ENCODE results near the gene HGFAC.

Gene HGFAC

GRCh38 chr4:3441501-3442459 lies at the start of gene HGFAC:
Gene HGFAC (plus strand): TSS chr4:3441968. CDS start chr4:3442002, 34 bp downstream.
- no peak for DNase-seq (ENCODE audit: low spot score)

DNA sequence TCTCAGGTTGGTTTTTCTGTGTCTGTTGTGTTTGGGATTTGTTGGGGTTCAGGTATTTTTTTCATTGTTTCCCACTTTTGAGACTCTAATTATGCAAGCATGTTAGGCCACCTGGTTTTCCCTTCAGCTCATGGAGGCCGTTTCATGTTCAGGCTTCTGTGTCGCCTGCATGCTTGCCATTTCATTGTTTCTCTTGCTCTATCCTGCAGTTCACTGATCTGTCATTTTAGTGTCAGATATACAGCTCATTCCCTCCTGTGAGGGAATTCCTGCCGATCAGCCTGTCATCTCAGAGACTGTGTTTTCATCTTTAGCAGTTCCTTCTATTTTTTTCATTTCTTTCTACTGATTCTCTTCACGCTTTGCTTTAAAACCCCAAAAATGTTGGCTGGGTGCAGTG lies 49.4 kb upstream of the HGFAC start:
- DNase-seq (ENCODE audit: low spot score) = no peak

DNA sequence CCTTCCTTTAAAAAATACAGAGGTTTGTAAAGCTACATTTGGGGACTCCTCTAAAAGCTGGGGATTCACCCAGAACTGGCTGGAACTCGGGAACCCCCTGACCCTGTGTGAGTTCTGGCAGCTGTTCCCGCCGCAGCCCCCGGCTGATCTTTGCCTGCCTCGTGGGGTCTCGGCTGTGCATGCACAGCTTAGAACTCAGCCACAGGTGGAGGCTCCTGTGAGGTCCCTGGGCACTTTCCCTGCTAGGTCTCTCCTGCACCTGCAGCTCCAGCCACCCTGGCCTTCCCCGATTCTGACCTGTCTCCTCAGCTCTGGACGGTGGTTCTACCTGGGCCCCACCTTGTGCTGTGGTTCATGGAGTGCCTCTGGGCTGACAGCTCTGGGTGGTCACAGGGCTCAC lies 48.6 kb upstream of the HGFAC start:
- DNase-seq (ENCODE audit: low spot score) = no peak

- no peak for DNase-seq (ENCODE audit: low spot score)
Observed at GRCh38 chr4:3396600-3396999, 45.2 kb upstream of the HGFAC start.

DNA sequence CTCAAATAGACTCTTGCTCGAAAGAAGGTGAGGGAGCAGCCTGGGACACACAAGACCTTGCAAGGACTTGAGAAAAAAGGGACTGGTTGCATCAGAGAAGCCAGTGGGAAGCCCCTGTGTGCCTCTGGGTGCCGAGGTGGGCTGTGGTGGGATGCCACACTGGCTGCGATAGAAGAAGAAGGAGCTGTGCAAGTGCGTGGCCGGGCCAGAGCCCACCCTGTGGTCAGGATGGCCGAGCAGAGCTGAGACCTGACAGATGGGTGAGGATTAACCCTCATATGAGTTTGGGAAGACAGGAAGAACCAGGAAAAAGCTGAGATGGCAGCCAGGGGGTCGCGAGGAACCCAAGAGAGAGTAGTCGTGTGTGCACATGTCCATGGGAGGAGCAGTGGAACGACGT lies 44.6 kb upstream of the HGFAC start:
- no peak for DNase-seq (ENCODE audit: low spot score)

DNA sequence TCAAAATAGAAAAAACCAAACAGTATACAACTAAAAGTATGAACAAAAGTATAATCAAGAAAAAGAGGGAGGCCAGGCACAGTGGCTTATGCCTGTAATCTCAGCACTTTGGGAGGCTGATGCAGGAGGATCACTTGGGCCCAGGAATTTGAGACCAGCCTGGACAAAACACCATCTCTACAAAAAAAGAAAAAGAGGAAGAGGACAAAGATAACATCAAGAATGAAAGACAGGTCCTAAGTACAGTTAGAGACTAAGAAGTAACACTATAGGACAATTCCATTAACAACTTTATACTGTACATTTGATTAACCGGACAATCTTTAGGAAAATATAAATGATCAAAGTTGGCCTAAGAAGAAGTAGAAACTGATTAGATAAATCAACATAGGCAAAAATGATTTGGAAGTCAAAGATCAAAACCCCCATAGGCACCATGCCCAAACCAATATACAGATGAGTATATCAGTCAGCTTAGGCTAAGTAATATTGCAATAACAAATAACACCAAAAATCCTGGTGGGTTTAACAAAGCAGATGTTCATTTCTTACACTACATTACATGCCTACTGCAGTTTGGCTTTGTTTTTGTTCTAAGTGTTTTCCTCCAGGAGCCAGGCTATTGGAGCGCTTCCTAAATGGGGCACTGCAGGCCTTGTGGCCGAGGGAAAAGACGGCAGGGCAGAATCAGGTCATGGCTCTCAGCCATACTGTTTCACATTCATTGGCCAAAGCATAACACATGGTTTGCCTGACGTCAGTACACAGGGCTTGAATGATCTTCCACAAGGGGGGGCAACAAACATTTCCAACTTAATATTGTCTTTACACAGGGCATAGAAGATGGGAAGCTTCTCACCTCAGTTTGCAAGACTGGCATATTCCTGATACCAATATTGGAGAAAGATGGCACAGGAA lies 42.2 kb upstream of the HGFAC start:
- no peak for DNase-seq (ENCODE audit: low spot score)

DNA sequence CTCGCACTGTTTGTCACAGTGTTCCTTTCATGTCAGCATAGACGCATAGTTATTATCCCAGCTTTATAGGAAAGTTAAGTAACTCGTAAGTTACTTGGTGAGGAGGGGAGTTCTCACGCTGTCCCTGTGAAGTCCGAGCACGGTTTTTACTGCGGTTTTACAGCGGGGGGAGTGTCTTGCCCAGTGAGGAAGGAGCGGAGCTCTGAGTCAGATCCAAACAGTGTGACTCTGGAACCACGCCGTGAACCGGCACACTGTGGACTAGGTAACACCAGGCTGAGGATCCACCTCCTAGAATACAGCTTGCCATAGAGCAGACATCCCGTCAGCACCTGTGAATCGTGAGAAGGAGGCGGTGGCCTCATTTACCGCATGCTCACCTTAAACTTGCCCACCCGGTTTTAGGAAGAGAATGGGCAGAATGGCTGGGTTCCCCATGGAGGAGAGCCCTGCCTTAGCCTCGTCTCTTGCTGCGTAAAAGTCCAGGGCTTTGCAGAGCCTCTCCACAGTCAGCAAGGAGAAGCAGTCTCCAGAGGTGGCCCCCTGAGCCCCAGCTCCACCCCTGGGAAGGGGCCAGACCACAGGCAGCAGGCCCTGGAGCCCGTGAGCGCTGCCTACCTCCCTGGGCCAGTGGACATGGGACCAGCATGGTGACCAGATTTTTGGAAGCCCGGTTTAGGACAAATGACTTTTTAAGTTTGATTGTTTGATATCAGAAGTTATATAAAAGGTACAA lies 40.2 kb upstream of the HGFAC start:
- no peak for DNase-seq (ENCODE audit: low spot score)

DNA sequence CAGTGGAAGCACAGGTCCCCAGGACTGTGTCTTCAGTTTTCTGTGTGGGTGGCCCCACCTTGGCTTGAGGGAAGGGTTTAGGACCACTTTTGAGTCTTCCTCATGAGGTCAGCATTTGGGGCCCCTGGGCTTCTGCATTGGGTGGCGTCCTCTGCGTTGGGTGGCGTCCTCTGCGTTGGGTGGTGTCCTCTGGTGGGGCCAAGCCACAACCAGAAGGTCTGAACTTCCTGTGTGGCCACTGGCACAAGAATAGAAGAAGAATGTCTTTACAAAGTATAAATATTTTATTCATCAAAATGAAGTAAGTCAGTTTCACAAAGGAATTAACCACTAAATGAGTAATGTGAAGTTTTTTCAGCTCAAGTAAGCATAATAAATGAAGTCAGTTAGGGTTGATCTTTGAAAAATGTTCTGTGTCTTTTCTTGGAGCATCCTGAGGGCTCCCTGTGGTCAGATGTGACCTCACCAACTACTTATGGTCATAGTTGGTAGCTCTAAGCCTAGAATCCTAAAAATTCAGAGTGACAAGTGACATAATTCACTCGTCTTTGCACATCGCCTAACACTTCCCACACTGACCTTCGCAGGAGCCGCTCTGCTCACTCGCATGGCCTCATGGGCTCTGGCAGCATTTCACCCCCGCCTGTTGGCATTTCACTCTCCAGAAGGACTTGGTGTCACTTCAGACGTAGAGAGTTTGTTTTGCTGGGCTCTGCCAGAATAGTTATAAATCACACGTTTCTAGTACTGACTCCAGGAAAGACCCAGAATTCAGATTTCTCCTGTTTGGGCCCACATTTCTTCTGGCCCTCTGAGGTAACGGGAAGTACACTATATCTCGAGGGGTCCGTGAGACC lies 39.0 kb upstream of the HGFAC start:
- no peak for DNase-seq (ENCODE audit: low spot score)

GRCh38 chr4:3403348-3403906 lies 38.3 kb upstream of the HGFAC start:
- no peak for DNase-seq (ENCODE audit: low spot score)

DNA sequence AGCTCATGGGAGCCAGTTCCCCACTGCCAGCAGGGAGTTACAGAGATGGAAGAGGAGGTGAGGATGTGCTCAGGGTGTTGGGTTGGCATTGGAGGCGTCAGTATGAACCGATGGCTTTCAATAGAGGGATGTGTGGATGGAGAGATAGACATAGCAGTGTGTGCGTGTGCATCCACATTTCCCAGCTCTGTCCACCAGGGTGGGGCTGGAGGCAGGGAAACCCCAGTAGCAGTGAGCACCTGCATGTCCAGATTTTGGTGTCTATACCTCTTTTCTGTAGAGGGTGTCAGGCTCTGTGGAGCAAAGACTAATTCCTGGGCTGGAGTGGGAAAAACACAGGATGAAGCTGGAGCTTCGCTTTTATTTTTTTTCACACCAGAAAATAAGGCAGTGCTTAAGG lies 37.2 kb upstream of the HGFAC start:
- no peak for DNase-seq (ENCODE audit: low spot score)

- no peak for DNase-seq (ENCODE audit: low spot score)
Observed at GRCh38 chr4:3405176-3405575, 36.6 kb upstream of the HGFAC start.

DNA sequence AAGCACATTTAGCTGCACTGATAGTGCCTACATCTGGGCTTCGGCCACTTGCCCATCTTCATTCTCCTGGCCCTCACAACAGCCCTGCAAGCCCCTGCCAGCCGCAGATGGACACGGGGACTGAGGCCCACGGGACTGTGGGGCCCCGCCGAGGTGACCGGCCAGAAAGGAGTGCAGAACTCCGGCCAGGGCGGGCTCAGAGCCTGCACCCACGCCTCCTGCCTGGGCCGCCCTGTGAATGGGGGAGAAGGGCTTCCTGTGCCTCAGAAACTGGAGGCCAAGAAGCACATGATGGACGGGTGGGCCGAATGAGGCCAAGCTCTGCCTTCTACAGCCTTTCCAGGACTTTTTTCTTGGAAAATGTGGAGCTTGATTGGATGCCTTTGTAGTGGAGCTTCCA lies 35.7 kb upstream of the HGFAC start:
- no peak for DNase-seq (ENCODE audit: low spot score)

- DNase-seq (ENCODE audit: low spot score) = no peak
Observed at GRCh38 chr4:3406431-3406830, 35.3 kb upstream of the HGFAC start.

GRCh38 chr4:3407171-3407771 lies 34.5 kb upstream of the HGFAC start:
- DNase-seq (ENCODE audit: low spot score) = no peak

- no peak for DNase-seq (ENCODE audit: low spot score)
Observed at GRCh38 chr4:3407930-3408792, 33.6 kb upstream of the HGFAC start.

DNA sequence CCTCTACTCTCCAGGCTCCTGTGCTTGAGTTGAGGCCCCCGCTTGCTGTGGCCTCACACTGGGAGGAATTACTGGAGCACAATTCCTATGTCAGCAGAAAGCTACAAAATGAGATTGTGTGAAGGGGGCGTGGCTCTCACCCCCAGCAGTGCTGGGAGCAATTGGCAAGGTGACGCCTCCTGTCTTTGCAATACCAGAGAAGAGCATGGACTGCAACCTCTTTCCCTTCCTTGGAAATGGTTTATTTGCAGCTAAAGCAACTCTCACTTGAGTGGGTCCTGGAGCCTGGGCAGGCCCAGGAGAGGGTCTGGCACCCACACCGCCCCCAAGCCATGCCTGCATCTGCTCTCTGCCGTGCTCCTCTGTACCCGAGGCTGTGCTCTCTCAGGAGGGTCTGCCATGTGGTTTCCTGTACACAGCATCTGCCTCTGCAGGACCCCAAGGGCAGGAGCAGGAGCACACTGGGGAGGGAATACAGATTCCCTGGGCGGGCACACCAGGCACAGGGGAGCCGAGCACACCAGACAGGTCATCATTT lies 32.9 kb upstream of the HGFAC start:
- no peak for DNase-seq (ENCODE audit: low spot score)

- no peak for DNase-seq (ENCODE audit: low spot score)
Observed at GRCh38 chr4:3409571-3410091, 32.1 kb upstream of the HGFAC start.

- no peak for DNase-seq (ENCODE audit: low spot score)
Observed at GRCh38 chr4:3410401-3411135, 31.2 kb upstream of the HGFAC start.
